ENCODE data around the gene SLU7.

SLU7 gene

DNA sequence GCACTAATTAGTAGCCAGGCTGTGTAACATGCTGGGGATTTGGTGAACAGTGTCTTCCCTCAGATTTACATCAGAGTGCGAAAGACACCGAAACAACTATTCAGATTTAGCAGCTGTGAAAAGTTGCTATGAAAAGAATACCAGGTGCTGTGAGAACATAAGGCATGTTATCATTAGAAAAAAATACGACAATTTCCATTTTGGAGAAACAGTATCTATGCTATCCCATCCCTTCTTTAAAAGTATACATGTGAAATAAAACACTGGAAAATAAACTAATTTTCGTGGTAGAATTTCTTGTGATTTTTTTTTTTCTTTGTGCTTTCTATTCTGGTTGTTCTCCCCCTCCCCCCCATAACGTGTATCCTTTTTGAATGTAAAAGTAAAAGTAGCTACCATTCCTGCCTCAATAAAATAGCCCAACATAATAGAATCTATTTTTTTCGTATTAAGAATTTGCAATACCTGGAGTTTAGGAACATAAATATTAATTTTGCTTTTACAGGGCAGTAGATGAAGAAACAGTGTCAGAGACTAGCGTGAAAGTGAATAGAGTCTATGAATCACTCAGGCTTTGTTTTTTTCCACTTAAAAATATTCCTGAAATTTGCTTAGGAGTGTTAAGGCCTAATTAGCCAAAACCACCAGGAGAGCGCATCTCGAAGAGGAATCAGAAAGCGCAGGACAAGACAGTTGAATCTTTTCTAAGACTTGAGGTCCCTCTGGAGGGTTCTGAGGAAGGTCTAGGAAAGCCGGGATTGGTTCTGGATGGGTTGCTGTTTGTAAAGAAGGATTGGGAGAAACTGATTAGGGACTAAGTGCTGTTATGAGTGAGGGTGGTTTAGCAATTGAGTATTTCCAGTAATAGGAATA lies 813 bp upstream of the SLU7 start:
- H3K4me1 Mint-ChIP-seq: peaks cover 79% of the 10 kb centered on the region
- TF ChIP-seq, protein P1, sequence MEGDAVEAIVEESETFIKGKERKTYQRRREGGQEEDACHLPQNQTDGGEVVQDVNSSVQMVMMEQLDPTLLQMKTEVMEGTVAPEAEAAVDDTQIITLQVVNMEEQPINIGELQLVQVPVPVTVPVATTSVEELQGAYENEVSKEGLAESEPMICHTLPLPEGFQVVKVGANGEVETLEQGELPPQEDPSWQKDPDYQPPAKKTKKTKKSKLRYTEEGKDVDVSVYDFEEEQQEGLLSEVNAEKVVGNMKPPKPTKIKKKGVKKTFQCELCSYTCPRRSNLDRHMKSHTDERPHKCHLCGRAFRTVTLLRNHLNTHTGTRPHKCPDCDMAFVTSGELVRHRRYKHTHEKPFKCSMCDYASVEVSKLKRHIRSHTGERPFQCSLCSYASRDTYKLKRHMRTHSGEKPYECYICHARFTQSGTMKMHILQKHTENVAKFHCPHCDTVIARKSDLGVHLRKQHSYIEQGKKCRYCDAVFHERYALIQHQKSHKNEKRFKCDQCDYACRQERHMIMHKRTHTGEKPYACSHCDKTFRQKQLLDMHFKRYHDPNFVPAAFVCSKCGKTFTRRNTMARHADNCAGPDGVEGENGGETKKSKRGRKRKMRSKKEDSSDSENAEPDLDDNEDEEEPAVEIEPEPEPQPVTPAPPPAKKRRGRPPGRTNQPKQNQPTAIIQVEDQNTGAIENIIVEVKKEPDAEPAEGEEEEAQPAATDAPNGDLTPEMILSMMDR (IDR thresholded peaks at IDR 0.05): no peak
- DNase-seq: no peak
- H3K36me3 Mint-ChIP-seq (ENCODE audit: low read depth): peaks cover 9% of the 10 kb centered on the region
- H3K9me3 Mint-ChIP-seq: no peaks in the 10 kb centered on the region
- no peaks in the 10 kb centered on the region for H3K27me3 Mint-ChIP-seq (ENCODE audit: low read depth, poor library complexity)
- H3K4me3 Mint-ChIP-seq: peak overlapping the region; percentile 97
- peak overlapping the region; percentile 98 for H3K27ac Mint-ChIP-seq

DNA sequence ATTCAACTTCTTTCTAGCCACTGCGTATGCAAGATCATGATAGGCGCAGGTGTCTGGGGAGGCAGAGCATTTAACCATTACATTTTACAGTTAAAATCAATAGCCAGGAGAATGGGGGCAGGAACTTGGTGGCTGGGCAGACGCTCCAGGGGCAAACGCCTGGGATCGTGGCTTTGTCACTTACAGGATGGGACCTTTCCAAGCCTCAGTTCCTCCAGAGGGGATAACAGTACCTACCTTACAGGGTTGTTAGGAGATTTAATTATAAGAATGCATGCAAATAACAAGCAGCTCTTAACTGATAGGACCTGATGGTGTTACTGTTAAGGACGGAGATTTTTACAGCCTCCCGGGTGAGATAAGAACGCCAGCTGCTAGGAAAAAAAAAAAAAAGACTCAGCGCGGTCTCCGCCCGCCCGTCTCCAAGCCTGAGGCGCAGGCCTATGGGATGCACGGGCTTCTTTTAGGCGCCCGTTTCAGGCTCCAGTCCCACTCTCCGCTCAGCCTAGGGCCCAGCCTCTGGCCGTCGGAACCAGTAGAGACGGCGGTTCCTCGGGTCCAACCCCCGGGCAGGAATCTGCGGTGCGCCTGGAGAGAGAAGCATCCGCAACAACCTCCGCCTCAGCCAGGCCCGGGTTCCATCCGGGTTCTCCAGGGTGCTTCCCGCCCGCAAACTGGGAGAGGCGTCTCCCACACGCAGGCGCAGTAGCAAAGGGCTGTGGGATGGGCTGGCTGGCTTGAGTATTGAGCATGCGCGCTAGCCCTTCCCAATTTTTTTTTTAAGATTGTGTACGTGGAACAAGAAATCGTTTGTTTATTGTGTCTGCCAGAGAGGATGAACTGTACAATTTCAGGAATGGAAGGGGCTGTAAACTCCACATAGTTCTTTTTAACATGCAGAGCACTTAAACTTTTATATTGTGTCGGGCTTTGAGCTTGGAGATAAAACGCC lies 19.2 kb downstream of the SLU7 start, which contains the start of gene FAM200C:
Gene FAM200C, minus strand, starts transcription at position 653 of the 952 bp plus-strand sequence. CDS start 4,564 bp downstream, outside the sequence.
- peak within 1 kb of the TSS; percentile 92 for H3K27ac Mint-ChIP-seq
- DNase-seq: peak; percentile 91
- TF ChIP-seq, protein P1 (IDR thresholded peaks at IDR 0.05): no peak
- H3K9me3 Mint-ChIP-seq: no peaks in the 10 kb centered on the region
- peaks cover 45% of the 10 kb centered on the region for H3K36me3 Mint-ChIP-seq (ENCODE audit: low read depth)
- peak within 1 kb of the TSS; percentile 93 for H3K4me3 Mint-ChIP-seq
- no peaks in the 10 kb centered on the region for H3K27me3 Mint-ChIP-seq (ENCODE audit: low read depth, poor library complexity)
- H3K4me1 Mint-ChIP-seq: peaks cover 41% of the 10 kb centered on the region

DNA sequence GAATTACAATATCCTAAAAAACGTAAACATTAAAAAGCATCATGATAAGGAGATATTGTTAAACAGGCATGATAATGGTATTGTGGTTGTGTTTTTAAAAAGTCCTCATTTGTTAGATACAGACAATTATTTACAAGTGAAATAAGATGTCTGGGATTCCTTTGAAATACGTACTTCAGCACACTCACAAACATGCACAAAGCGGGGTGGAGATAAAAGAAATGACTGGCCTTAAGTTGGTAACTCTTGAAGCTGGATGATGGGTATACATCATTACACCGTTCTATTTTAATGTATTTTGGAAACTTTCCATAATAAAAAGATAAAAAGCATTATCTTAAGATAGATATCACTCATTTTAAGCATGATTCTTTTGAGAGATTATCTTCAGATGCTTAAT lies 20.1 kb downstream of the SLU7 start:
- H3K4me1 Mint-ChIP-seq: peaks cover 41% of the 10 kb centered on the region
- peak overlapping the region; percentile 93 for H3K4me3 Mint-ChIP-seq
- H3K9me3 Mint-ChIP-seq: no peaks in the 10 kb centered on the region

DNA sequence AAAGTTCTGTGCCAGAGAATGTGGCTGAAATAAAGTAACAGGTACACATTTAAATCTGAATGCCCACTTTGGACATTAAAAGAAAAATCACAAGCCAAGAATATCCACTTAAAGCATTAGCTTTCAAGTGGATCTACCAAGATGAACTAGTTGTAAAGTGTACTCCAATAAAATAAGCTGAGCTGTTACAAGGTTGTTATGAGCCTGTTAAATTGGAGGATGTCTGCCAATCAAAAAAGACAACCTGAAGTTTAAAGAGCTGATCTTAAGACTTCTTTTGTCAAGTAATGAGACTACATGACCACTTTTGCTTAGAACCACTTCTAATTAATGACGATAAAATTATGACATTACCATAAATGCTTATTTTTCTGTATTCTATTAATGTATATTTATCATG lies 21.4 kb downstream of the SLU7 start:
- H3K27ac Mint-ChIP-seq: no peak overlapping the region
- H3K9me3 Mint-ChIP-seq: no peaks in the 10 kb centered on the region
- no peaks in the 10 kb centered on the region for H3K27me3 Mint-ChIP-seq (ENCODE audit: low read depth, poor library complexity)
- TF ChIP-seq, protein P1 (IDR thresholded peaks at IDR 0.05): no peak
- peaks cover 41% of the 10 kb centered on the region for H3K4me1 Mint-ChIP-seq
- peak overlapping the region; percentile 93 for H3K4me3 Mint-ChIP-seq
- H3K36me3 Mint-ChIP-seq (ENCODE audit: low read depth): peaks cover 24% of the 10 kb centered on the region
- DNase-seq: no peak

More for the DNA sequence above, 20.1 kb downstream of the SLU7 start:
- peak overlapping the region; percentile 10 for H3K27ac Mint-ChIP-seq
- TF ChIP-seq, protein P1 (IDR thresholded peaks at IDR 0.05): no peak
- H3K27me3 Mint-ChIP-seq (ENCODE audit: low read depth, poor library complexity): no peaks in the 10 kb centered on the region
- DNase-seq: no peak
- H3K36me3 Mint-ChIP-seq (ENCODE audit: low read depth): peaks cover 36% of the 10 kb centered on the region

DNA sequence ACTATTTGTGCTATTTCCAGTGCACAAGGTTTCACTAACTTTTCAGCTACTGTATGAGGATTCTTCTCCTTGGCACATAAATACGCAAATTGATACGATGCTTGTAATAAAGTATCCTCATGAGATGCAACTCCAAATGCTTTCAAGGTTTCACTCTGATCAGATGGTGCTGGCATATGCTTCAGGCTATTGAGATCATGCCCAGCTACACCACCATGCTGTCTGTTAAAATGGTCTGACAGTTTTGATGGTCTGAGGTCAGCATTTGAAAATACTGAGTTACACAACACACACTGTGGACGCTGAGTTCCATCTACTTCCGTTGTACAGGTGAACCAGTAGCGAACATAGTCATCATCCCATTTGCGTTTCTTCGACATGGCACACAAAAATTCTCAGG lies 23.8 kb downstream of the SLU7 start:
- Mint-ChIP-seq H3K4me1 (peaks cover 38% of the 10 kb centered on the region), H3K27ac (no peak overlapping the region), H3K9me3 (peaks cover 4% of the 10 kb centered on the region), H3K36me3 (ENCODE audit: low read depth) (peaks cover 23% of the 10 kb centered on the region), H3K27me3 (ENCODE audit: low read depth, poor library complexity) (no peaks in the 10 kb centered on the region), H3K4me3 (no peak overlapping the region)
- DNase-seq: no peak
- TF ChIP-seq, protein P1 (IDR thresholded peaks at IDR 0.05): no peak

All from nephron progenitor cell (in vitro differentiated cells).